Measurements from ENCODE around the gene COL21A1.
"Not testable (repeated sequence)": the region's sequence is repeated elsewhere in the genome, so short reads cannot be mapped to it uniquely, and the experiment has no call there.

COL21A1 gene

DNA sequence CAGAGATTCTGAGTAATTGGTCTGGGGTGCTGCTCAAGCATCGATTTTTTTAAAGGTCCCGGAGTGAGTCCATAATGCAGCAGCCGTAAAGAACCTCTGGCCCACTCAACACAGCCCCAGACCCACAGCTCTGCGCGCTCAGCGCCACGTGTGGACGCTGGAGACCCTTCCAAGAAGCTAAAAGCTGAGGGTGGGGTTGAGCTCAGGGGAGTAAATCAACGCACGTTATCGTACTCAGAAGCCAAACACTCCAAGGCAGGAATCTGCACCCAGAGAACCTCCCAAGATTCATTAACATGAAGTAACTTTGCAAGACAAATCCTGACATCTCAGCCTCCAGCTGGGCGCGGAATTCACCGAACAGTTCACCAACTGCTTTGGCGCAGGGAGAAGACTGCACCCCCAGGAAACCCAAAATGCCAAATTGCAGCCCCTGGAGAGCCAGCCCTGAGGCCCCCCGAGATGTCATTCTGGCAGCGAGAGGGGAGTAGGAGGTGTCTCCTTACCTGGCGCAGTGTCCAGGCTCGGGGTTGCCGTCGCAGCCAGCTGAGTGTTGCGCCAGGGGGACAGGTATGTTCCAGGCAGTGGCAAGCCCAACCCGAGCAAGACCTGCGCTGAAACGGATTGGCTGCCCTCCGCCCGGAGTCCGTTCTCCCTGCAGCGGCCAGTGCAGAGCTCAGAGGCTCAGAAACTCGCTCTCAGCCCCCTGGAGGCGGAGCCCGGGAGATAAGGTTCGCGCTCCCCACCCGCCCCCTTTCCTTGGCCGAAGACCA, at the start of gene COL21A1:
Gene COL21A1 (minus strand): TSS at position 700 of the 773 bp plus-strand sequence. CDS start 64,962 bp downstream, outside the sequence.
- DNase-seq = no peak

DNA sequence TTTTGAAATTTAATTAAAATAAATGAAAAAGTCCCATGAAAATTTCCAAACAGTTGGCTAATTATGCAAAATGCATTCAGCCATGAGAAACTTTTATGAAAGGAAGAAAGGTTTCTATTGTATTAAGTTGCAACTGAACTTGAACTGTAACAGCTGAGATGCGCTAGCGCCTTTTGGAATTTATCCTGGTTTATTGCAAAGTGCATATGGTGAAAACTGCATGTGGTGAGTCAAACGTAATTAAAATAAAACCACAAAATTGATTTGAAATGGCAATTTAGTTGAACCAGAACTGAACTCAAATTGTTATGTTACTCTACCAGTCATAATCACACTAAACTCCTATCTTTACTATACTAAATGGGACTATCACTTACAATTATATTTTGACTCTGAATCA, 46.4 kb upstream of the COL21A1 start:
- no peak for DNase-seq

- peak; percentile 11 for DNase-seq
These were observed 45.3 kb upstream of the COL21A1 start for GRCh38 chr6:56292505-56293181.

DNA sequence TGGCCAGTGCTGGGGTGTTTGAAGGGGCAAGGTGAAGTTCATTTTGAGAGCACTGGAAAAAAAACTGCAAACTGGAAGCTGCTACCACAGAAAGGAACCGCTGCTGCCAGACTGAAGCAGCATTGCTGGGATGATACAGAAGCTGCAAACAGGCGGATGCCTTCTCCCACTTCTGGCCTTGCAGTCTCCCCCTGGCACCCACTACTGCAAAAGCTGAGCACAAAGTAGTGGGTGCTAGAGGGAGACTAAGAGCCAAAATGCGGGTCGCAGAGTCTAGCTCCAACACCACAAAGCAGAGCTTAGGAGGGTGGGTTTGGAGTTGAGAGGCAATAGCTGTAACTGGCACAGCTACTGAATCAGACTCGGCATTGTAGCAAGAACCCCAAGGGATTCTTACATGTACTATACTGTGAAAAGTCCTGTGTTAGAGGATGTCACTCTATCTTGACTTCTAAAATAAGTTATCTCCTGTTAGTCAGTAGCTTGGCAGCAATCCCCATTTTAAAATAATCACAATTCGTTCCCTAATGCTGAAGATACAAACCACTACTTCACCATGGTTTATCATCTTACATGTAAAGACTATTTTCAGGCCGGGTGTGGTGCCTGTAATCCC, 44.0 kb upstream of the COL21A1 start:
- DNase-seq = no peak

GRCh38 chr6:56289721-56290120, 42.3 kb upstream of the COL21A1 start:
- no peak for DNase-seq

GRCh38 chr6:56288347-56288746, 41.0 kb upstream of the COL21A1 start:
- DNase-seq = no peak

DNA sequence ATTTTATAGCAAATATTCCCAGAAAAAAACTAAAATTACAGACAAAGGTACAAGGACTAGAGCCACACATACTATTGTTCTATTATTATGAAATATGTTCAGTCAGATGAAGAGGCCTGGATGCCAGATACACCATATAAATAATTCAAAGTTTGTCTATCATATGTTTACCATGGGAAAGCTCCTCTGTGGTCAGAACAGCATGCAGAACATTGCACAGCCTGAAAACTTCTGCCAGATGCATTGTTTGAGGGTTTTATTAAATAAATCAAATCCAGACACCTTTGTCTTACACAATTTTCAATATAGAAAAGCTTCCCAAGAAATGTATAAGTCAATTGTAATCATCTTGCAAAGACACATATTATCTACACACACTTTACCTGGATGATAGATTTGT, 35.0 kb upstream of the COL21A1 start:
- no peak for DNase-seq

DNA sequence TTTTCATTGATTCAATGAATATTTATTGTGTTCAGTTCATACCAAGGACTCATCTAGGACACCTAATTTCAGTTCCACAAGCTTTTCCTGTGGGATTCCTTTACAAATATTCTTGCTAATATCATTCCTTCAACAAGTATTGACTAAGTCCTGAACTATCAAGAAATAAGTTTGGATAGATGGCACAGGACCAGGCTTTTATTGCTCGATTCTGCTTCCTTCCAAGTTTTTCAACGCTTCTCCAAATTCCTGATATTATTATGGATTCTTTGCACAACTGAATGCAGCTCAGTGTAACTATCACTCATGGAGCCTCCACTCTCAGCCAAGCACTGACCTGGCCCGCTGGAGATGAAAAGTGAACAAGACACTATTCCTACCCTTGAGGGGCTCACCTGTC, 32.7 kb upstream of the COL21A1 start:
- DNase-seq = no peak

DNA sequence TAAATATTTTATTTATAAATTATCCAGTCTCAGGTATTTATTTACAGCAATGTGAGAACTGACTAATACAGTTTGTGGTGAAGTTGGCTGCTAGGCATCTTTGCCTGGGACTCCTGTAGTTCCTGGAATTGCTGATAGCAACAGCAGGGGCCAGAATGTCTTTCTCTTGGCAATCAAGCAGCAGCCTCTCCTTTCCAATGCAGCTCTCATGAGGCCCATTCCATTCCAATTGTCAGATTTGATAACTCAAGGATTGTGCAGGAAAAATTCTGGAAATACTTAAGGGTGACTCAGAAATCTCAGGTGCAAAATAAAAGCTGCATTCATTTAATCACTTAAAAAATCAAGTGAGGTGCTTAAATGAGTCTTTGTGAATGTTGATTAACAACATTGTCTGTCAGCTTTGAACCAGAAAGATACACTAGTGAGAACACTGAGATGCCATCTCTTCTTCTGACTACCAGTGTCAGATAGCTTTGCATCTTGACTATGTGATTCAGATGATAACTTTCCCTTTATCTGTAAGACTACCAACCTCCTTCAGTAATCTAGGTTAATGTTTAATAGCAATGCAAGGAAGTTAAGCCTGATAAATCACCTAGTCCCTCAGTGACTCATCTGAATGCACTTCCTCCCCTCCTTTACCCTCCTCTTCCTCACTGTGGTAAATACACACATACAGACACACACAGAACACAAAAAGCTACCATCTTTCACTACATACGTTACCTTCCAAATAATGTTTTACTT, 32.1 kb upstream of the COL21A1 start:
- no peak for DNase-seq

GRCh38 chr6:56278171-56278591, 30.8 kb upstream of the COL21A1 start:
- DNase-seq = no peak

DNA sequence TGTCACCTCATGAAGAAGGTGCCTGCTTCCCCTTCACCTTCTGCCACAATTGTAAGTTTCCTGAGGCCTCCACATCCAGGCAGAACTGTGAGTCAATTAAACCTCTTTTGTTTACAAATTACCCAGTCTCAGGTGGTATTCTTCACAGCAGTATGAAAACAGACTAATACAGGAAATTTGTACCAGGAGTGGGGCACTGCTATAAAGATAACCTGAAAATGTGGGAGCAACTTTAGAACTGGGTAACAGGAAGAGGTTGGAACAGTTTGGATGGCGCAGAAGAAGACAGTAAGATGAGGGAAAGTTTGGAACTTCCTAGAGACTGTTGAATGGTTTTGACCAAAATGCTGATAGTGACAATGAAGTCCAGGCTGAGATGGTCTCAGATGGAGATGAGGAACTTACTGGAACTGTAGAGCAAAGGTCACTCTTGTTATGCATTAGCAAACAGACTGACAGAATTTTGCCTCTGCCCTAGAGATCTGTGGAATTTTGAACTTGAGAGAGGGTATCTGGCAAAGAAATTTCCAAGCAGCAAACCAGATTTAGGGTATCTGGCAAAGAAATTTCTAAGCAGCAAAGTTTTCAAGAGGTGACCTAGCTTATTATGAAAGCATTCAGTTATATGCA, 23.5 kb upstream of the COL21A1 start:
- no peak for DNase-seq

GRCh38 chr6:56268266-56268665, 20.9 kb upstream of the COL21A1 start:
- no peak for DNase-seq

DNA sequence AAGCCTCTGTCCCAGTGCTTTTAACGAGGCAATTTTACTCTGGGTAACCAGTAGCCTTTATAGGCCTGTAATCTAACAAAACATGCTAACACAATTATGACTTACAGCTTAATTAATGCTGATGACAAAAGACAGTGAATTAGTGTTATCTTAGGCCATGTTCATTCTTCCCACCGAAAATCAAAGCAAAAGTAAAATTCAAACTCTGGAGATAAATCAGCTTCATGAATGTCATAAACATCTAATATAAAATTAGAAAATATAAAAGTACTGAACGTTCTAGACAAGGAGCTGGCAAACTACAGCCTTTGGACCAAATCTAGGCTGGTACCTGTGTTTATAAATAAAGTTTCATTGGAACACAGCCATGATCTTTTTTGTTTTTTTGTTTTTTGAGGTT, 18.6 kb upstream of the COL21A1 start:
- no peak for DNase-seq

GRCh38 chr6:56263596-56264315, 16.4 kb upstream of the COL21A1 start:
- DNase-seq = no peak

- not testable (repeated sequence) for DNase-seq
These were observed 13.2 kb upstream of the COL21A1 start for GRCh38 chr6:56260593-56260992.

DNA sequence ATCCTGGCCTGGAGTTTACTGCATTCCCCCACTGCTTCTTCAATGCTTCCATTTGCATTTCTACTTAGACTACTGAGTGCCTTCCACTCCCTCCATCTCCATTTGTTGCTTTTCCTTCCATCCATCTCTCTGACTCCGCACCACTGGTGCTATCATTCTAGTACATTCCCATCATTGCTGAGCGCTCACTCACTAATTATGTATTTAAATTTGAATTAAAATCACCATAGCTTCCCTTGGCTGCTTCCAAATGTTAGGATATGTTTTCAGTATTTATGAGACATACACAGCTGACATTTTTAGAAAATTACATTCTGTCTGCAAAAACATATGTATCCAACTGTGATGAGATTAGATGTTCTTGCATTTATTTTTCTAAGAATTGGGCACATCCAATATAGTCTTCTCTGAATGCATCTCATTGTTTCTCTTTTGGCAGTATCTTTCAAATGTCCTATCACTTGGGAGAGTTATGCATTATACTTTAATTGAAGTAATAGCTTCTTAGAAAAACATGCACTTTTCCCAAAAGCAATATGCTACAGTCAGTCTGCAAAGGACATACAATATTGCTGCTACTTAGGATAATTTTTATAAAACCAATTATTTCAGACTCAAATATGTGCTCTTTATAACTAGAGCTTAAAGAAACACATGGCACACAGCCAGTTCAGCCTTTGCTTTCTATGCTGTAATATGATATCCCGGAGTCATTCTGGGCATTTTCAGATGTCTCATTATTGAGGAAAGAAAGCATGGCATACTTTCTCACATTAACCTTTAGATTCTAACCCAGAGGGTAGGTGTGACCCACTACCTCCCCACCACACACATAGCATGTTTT, 12.1 kb upstream of the COL21A1 start:
- peak; percentile 51 for DNase-seq

DNA sequence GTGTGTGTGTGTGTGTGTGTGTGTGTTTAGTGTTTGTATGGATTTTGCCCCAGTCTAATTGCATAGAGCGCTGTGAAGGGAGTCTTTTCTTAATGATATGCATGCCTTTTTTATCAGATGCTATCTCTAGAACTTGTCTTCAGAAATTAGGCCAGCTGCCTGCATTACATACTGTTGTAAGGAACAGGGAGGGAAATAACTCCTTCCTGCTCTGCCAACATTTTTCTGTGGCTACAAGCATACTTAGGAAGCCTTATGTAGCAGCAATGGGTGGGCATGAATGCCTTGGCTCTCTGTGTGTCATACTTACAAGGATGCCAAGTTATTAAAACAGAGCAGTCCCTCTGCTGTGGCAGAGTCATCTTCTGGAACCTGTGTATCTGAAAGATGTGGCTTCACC, 8.0 kb upstream of the COL21A1 start:
- DNase-seq = no peak

- no peak for DNase-seq
These were observed 2.9 kb upstream of the COL21A1 start for GRCh38 chr6:56250266-56250665.

GRCh38 chr6:56247654-56248122, 308 bp upstream of the COL21A1 start:
- DNase-seq = no peak

- no peak for DNase-seq
These were observed 869 bp downstream of the COL21A1 start for GRCh38 chr6:56246541-56246880.

DNA sequence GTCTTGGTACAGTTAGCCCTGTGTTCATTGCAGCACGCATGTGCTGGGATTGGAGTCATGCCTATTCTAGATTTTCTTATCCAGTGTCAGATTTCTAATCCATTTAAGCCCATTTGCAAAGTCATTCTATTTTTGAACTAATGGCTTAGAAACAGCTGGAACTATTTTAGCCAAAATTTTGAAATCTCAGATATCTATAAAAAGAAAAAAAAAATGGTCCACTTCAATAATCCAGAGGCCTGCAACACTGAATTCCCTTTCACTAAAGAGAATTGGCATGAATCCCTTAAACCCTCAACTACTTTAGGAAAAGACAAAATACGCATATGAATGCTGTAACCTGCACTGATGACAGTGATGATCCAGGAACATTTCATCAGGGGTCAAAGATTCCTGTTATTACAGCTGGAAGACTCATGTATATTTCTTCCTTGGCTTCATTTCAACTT, 1.5 kb downstream of the COL21A1 start:
- no peak for DNase-seq
